ENCODE results near the gene RBM44.
"Not testable (repeated sequence)": the region's sequence is repeated elsewhere in the genome, so short reads cannot be mapped to it uniquely, and the experiment has no call there.

- not testable (repeated sequence) for TF ChIP-seq POLR2AphosphoS5 (IDR thresholded peaks at IDR 0.05); CTCF (IDR thresholded peaks at IDR 0.05; ENCODE audit: poor library complexity, severe bottlenecking); EP300 (conservative IDR thresholded peaks at IDR 0.05; ENCODE audit: poor library complexity, severe bottlenecking); RAD21 (conservative IDR thresholded peaks at IDR 0.05); EZH2 (IDR thresholded peaks at IDR 0.05; ENCODE audit: borderline replicate concordance, insufficient read depth, low read length, poor library complexity, severe bottlenecking); REST (IDR thresholded peaks at IDR 0.05; ENCODE audit: borderline replicate concordance); MXI1 (conservative IDR thresholded peaks at IDR 0.05; ENCODE audit: poor library complexity, severe bottlenecking)
These were observed 36.0 kb upstream of the RBM44 start for GRCh38 chr2:237762291-237763182.

Data from neural cell (in vitro differentiated cells).